Activated CD8-positive, alpha-beta T cell treated with anti-CD3 and anti-CD28 coated beads for 36 hours (primary cell): Measurements from ENCODE around the gene TMEM269. TPM values are rescaled to one million over a fixed set of nuclear protein-coding genes. Genes with fewer than 3 reads are reported as not detected.

Experiments
- ATAC-seq: fragments of 200-7000 bp; cut with Tn5 transposase; one replicate; pipeline ENCODE4 v1.10.0; 2021; ENCODE audit warnings: mild to moderate bottlenecking, moderate library complexity
- CTCF ChIA-PET: fragments of 350-600 bp; sonication (Branson Sonifier 250); formaldehyde crosslinking; loops from one replicate; lab custom pipeline; 2021; ENCODE audit warnings: antibody characterized with exemption; lab: Charles Lee
- POLR2A ChIA-PET: fragments of 350-600 bp; sonication (Branson Sonifier 250); formaldehyde crosslinking; loops from one replicate; lab custom pipeline; 2021; ENCODE audit warnings: antibody characterized with exemption; lab: Charles Lee
- DNase-seq: peaks from one replicate; pipeline ENCODE4 v3.0.0-alpha.2; 2020
- H3K27ac Mint-ChIP-seq: one replicate; pipeline ENCODE4 v1.8.0; 2021; ENCODE audit warnings: mild to moderate bottlenecking, mixed read lengths
- H3K27me3 Mint-ChIP-seq: one replicate; pipeline ENCODE4 v1.8.0; 2021; ENCODE audit warnings: mixed read lengths
- H3K36me3 Mint-ChIP-seq: one replicate; pipeline ENCODE4 v1.8.0; 2021; ENCODE audit warnings: low read depth, mixed read lengths
- H3K4me1 Mint-ChIP-seq: one replicate; pipeline ENCODE4 v1.8.0; 2021; ENCODE audit warnings: low read depth, mixed read lengths
- H3K4me3 Mint-ChIP-seq: one replicate; pipeline ENCODE4 v1.8.0; 2021; ENCODE audit warnings: mild to moderate bottlenecking, moderate library complexity, mixed read lengths
- H3K9me3 Mint-ChIP-seq: one replicate; pipeline ENCODE4 v1.8.0; 2021; ENCODE audit warnings: mixed read lengths
- intact Hi-C: fragments of 100-400 bp; cut with micrococcal nuclease; formaldehyde crosslinking; loops from one replicate; pipeline ENCODE4 v1.10.0; 2022
- total RNA-seq, 2 experiments: library from RNA; stranded (reverse); gene quantifications; one replicate each; pipeline ENCODE4 v1.2.3, GENCODE V29; 2021
- TF ChIP-seq, protein P1 (sequence below): fragments of 200-600 bp; IDR thresholded peaks from one replicate; pipeline ENCODE4 v1.8.0; 2022; ENCODE audit warnings: antibody characterized with exemption, mild to moderate bottlenecking

Gene TMEM269
- total RNA-seq, 2 experiments from 2014 or later, result 0.22 to 0.32 TPM

DNA sequence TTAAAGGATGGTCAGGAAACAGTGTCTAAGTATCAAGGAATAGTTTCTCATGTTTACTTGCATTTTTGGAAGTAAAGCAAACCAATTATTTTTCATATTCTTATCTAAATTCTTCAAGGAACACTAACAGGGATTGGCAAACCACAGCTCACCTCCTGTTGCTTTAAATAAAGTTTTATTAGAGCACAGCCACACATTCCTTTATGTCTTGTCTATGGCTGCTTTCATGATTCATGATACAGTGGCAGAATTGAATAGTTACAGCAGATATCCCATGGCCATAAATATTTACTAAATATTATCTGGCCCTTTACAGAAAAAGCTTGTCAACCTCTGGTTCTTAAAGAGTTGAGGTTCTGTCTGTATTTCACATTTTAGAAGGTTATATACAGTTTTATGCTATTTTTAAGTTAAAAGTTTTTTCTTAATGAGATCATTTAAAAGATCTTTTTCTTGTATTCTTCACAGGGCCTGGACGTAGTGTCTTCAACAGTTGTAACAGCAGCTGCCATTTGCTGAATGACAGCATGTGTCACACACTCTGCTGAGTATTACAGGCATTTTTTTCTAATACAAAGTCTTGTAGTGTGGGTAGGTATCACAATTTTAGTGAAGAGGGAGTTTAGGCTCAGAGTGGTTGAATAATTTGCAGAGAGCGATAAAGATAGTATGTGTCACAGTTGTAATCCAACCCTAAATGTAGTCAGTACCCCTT is 64.2 kb downstream of the TMEM269 start:
- no peak for ATAC-seq
- CTCF ChIA-PET, result interaction anchor here (1.2 to 4.0 kb wide), 5 partner anchors 9 to 224 kb away, joined by 3 to 16 read pairs (median 4); no protein-coding TSS in a partner anchor
- H3K36me3 Mint-ChIP-seq, result peaks cover 50% of the 10 kb centered on the region
- no peaks in the 10 kb centered on the region for H3K27me3 Mint-ChIP-seq
- no peak overlapping the region for H3K4me3 Mint-ChIP-seq
- POLR2A ChIA-PET, result interaction anchor here (1.9 kb wide), 1 partner anchor 33 kb away, joined by 5 read pairs; the partner anchor contains the start of gene ERMAP
- intact Hi-C loops, result no loop called here
- TF ChIP-seq, protein P1, sequence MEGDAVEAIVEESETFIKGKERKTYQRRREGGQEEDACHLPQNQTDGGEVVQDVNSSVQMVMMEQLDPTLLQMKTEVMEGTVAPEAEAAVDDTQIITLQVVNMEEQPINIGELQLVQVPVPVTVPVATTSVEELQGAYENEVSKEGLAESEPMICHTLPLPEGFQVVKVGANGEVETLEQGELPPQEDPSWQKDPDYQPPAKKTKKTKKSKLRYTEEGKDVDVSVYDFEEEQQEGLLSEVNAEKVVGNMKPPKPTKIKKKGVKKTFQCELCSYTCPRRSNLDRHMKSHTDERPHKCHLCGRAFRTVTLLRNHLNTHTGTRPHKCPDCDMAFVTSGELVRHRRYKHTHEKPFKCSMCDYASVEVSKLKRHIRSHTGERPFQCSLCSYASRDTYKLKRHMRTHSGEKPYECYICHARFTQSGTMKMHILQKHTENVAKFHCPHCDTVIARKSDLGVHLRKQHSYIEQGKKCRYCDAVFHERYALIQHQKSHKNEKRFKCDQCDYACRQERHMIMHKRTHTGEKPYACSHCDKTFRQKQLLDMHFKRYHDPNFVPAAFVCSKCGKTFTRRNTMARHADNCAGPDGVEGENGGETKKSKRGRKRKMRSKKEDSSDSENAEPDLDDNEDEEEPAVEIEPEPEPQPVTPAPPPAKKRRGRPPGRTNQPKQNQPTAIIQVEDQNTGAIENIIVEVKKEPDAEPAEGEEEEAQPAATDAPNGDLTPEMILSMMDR, result no peak
- H3K4me1 Mint-ChIP-seq, result peaks cover 32% of the 10 kb centered on the region
- H3K9me3 Mint-ChIP-seq, result peaks cover 5% of the 10 kb centered on the region
- H3K27ac Mint-ChIP-seq, result peak overlapping the region; percentile 17
- DNase-seq, result no peak

DNA sequence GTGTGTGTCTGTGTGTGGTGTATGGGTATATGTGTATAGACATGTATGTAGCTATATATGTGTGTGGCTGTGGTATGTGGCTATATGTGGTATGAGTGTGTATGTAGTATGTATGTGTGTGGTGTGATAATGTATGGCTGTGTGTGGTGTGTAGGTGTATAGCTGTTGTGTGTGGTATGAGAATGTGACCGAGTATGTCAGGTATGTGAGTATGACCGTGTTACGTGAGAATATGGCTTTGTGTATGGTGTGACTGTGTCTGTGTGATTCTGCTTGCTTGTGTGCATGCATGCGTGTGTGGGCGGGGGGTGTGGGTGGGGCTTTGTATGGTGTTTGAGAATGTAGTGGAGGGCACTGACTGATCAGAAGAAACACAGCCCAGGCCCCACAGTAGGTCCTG is 65.2 kb downstream of the TMEM269 start:
- ChIA-PET CTCF (interaction anchor here (1.6 kb wide), 1 partner anchor 9 kb away, joined by 4 read pairs; no protein-coding TSS in a partner anchor), POLR2A (no interaction called here)
- H3K27ac Mint-ChIP-seq, result no peak overlapping the region
- DNase-seq (no peak), ATAC-seq (no peak)
- intact Hi-C loops, result no loop called here
- no peak overlapping the region for H3K4me3 Mint-ChIP-seq
- H3K9me3 Mint-ChIP-seq, result peaks cover 5% of the 10 kb centered on the region
- H3K27me3 Mint-ChIP-seq, result no peaks in the 10 kb centered on the region
- TF ChIP-seq, protein P1, result no peak
- H3K36me3 Mint-ChIP-seq, result peaks cover 46% of the 10 kb centered on the region
- peaks cover 29% of the 10 kb centered on the region for H3K4me1 Mint-ChIP-seq

Other genes with a start within 250 kb of the TMEM269 start
- gene PPIH, start 126.6 kb upstream of the TMEM269 start, total RNA-seq, result 100 to 1,000 TPM; 105 TPM
- 1,000 to 10,000 TPM; 1,417 to 1,447 TPM for gene YBX1, start 102.6 kb upstream of the TMEM269 start, total RNA-seq
- gene CLDN19, start 44.8 kb upstream of the TMEM269 start, total RNA-seq, result not detected
- 10 to 100 TPM; 34.7 to 34.8 TPM for gene P3H1, start 18.0 kb upstream of the TMEM269 start, total RNA-seq
- gene C1orf50, start 17.7 kb upstream of the TMEM269 start, total RNA-seq, result 1 to 10 TPM; 4.7 to 5.2 TPM
- 1 to 10 TPM; 3.9 to 4.4 TPM for gene ERMAP, start 32.1 kb downstream of the TMEM269 start, total RNA-seq
- gene SVBP, start 32.4 kb downstream of the TMEM269 start, total RNA-seq, result 10 to 100 TPM; 12.2 to 14.3 TPM
- gene ZNF691, start 61.6 kb downstream of the TMEM269 start, total RNA-seq, result 1 to 10 TPM; 6.9 to 7.5 TPM
- gene SLC2A1, start 173.9 kb downstream of the TMEM269 start, total RNA-seq, result 100 to 1,000 TPM; 158 to 162 TPM